Measurements from ENCODE around the gene BCAR3.

- TF ChIP-seq, protein P1, sequence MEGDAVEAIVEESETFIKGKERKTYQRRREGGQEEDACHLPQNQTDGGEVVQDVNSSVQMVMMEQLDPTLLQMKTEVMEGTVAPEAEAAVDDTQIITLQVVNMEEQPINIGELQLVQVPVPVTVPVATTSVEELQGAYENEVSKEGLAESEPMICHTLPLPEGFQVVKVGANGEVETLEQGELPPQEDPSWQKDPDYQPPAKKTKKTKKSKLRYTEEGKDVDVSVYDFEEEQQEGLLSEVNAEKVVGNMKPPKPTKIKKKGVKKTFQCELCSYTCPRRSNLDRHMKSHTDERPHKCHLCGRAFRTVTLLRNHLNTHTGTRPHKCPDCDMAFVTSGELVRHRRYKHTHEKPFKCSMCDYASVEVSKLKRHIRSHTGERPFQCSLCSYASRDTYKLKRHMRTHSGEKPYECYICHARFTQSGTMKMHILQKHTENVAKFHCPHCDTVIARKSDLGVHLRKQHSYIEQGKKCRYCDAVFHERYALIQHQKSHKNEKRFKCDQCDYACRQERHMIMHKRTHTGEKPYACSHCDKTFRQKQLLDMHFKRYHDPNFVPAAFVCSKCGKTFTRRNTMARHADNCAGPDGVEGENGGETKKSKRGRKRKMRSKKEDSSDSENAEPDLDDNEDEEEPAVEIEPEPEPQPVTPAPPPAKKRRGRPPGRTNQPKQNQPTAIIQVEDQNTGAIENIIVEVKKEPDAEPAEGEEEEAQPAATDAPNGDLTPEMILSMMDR (IDR thresholded peaks at IDR 0.05), result no peak
- no peak for TF ChIP-seq POLR2A (IDR thresholded peaks at IDR 0.05; ENCODE audit: low read depth)
These were observed 16.6 kb downstream of the BCAR3 start for GRCh38 chr1:93665015-93665414.

Measured in esophagus muscularis mucosa (tissue), 3 donors.